ENCODE results near the gene HGD.

- TF ChIP-seq, protein P1, sequence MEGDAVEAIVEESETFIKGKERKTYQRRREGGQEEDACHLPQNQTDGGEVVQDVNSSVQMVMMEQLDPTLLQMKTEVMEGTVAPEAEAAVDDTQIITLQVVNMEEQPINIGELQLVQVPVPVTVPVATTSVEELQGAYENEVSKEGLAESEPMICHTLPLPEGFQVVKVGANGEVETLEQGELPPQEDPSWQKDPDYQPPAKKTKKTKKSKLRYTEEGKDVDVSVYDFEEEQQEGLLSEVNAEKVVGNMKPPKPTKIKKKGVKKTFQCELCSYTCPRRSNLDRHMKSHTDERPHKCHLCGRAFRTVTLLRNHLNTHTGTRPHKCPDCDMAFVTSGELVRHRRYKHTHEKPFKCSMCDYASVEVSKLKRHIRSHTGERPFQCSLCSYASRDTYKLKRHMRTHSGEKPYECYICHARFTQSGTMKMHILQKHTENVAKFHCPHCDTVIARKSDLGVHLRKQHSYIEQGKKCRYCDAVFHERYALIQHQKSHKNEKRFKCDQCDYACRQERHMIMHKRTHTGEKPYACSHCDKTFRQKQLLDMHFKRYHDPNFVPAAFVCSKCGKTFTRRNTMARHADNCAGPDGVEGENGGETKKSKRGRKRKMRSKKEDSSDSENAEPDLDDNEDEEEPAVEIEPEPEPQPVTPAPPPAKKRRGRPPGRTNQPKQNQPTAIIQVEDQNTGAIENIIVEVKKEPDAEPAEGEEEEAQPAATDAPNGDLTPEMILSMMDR (IDR thresholded peaks at IDR 0.05): no peak
- TF ChIP-seq POLR2A (IDR thresholded peaks at IDR 0.05): no peak
These were observed 31.2 kb upstream of the HGD start for GRCh38 chr3:120713262-120713661.
